ENCODE data around the gene SARM1.

SARM1 gene

DNA sequence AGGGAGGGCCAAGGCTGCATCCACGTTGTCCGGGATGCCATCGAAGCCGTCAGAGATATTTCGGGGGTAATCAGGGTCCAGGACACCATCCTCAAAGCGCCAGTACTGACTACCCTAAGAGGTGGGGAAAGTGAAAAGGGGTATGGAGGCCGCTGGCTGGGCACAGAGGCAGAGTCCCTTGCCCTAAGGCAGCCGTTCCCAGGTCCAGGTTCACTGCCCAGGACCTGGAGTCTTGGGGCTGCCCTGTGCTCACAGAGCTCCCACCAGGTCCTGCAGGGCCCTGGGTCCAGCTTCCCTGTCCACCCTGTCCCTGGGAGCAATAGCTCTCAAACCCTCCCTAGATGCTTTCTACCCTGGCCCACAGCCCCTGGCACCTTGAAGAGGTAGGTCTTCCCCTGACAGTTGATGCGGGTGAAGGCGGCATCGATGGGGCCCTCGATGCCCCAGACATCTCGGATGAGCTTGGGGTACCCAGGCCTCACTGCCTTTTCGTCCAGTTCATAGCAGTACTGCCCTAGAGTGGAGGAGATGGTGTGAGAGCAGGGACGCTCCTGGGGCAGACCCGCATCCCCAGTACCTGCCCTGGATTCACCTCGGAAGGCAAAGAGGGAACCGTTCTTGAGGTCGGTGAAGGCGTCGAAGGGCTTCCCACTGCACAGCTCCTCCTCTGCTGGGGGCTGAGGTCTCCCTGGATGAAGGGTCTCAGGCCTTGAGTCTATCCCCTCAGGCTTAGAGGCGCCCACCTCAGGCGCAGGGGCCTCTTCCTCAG lies 2.4 kb upstream of the SARM1 start:
- no peak for DNase-seq (ENCODE audit: low spot score)

- DNase-seq (ENCODE audit: low spot score) = no peak
These were observed 1.8 kb upstream of the SARM1 start for GRCh38 chr17:28369684-28370034.

- DNase-seq (ENCODE audit: low spot score) = peak; percentile 41
These were observed 1.3 kb upstream of the SARM1 start, which contains the start of gene VTN for GRCh38 chr17:28370035-28370743. Gene VTN, minus strand, starts transcription at chr17:28370307. Its CDS starts 104 bp downstream, at chr17:28370203.

DNA sequence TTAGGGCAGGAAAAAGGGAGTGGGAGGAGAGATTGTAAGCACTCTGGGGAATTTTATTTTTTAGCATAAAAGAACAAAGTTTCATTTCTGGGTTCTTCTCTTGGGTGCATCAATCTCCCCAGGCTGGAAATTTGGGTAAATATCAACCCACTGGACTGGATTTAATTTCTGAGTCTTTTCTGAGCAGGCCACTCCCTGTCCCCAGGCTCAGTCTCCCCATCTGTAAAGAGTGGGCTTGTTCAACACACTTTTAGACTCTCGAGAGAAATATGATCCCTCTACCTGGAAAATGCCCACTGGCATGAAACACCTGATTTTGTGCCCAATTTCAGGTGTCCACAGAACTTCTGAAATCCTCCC lies 770 bp upstream of the SARM1 start:
- no peak for DNase-seq (ENCODE audit: low spot score)

DNA sequence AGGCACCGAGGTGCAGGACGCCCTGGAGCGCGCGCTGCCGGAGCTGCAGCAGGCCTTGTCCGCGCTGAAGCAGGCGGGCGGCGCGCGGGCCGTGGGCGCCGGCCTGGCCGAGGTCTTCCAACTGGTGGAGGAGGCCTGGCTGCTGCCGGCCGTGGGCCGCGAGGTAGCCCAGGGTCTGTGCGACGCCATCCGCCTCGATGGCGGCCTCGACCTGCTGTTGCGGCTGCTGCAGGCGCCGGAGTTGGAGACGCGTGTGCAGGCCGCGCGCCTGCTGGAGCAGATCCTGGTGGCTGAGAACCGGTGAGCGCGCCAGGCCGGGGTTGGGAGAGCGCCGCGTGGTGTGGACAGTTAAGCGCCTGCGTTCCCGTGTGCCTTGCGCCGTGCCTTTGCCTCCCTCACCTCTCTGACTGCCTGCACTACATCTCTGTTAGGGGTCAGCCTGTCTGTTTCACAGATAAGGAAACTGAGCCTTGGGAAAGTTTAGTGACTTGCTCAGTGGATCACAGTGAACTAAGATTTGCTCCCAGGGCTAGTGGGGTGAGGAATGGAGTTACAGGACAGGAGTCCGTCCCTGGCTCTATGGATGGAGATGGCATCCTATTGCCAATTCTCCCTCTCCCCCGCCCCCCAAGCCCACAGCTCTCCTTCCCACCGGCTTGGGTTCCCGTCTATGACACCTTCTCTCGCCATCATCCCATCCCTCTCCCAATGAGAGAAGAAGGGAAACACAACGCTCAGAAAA lies 880 bp downstream of the SARM1 start:
- DNase-seq (ENCODE audit: low spot score) = peak; percentile 53

DNA sequence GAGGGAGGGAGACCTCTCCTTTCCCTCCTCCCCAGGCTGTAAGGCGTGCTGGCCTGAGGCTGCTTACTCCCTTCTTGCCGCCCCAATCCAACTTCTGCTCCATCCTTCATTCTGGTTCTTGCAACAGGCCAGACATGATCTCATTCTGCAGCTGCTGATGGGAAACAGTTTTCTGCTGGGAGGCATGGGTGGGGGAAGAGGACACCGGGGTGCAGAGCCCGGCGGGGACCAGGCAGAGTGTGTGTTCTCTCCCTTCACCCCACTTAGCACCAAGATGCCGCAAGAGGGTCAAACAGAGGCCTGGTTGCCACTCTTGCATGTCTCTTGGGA lies 1.4 kb downstream of the SARM1 start:
- no peak for DNase-seq (ENCODE audit: low spot score)

GRCh38 chr17:28379814-28380801 lies 8.6 kb downstream of the SARM1 start:
- DNase-seq (ENCODE audit: low spot score) = no peak

DNA sequence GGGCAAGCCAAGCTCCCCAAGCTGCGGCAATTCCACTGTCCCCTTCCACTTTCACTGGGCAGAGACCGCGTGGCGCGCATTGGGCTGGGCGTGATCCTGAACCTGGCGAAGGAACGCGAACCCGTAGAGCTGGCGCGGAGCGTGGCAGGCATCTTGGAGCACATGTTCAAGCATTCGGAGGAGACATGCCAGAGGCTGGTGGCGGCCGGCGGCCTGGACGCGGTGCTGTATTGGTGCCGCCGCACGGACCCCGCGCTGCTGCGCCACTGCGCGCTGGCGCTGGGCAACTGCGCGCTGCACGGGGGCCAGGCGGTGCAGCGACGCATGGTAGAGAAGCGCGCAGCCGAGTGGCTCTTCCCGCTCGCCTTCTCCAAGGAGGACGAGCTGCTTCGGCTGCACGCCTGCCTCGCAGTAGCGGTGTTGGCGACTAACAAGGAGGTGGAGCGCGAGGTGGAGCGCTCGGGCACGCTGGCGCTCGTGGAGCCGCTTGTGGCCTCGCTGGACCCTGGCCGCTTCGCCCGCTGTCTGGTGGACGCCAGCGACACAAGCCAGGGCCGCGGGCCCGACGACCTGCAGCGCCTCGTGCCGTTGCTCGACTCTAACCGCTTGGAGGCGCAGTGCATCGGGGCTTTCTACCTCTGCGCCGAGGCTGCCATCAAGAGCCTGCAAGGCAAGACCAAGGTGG lies 9.8 kb downstream of the SARM1 start:
- no peak for DNase-seq (ENCODE audit: low spot score)

DNA sequence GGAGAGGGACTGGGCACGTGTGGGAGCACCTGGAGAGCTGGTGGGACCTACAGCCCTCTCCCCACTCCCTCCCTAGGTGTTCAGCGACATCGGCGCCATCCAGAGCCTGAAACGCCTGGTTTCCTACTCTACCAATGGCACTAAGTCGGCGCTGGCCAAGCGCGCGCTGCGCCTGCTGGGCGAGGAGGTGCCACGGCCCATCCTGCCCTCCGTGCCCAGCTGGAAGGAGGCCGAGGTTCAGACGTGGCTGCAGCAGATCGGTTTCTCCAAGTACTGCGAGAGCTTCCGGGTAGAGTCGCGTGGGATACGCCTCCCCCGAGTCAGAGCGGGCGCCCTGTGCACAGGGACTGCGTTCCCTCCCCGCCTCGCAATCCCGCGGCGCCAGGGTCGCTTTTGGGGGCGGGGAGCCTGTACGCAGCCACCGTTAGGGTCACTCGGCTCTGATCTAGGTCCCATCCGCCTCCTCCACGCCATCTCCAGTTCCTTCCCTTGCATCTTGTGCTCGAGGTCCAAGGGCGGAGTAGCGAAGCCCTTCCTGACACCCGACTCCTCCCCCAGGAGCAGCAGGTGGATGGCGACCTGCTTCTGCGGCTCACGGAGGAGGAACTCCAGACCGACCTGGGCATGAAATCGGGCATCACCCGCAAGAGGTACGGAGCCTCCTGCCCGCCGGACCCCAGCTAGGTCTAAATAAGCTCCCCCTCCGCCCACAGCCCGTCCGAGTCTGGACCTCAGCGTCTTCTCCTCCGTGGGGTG lies 13.0 kb downstream of the SARM1 start:
- DNase-seq (ENCODE audit: low spot score) = no peak

DNA sequence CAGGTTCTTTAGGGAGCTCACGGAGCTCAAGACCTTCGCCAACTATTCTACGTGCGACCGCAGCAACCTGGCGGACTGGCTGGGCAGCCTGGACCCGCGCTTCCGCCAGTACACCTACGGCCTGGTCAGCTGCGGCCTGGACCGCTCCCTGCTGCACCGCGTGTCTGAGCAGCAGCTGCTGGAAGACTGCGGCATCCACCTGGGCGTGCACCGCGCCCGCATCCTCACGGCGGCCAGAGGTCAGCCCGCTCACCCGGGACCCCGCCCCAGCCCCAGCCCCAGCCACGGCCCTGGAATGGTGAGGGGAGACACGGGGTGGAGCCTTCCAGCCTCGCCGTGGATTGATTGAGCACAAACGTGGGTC lies 13.5 kb downstream of the SARM1 start:
- DNase-seq (ENCODE audit: low spot score) = no peak

- DNase-seq (ENCODE audit: low spot score) = no peak
These were observed 13.9 kb downstream of the SARM1 start for GRCh38 chr17:28385406-28385805.

DNA sequence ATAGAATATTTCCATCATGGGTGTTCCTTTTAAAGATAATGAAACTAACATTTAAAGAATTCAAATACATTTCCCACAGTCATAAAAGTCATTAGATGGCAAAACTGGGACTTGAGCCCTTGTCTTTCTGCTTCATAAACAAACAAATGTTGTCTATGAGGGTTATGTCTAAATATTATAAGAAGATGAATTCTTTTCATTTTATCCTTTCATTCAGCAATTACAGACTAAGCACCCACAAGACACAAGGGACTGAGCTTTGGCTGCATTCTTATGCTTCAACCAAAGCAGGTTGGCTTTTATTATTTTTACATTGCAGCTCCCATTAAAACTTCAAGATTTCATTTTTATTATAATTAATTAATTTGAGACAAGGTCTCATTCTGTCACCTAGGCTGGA lies 14.9 kb downstream of the SARM1 start:
- no peak for DNase-seq (ENCODE audit: low spot score)

DNA sequence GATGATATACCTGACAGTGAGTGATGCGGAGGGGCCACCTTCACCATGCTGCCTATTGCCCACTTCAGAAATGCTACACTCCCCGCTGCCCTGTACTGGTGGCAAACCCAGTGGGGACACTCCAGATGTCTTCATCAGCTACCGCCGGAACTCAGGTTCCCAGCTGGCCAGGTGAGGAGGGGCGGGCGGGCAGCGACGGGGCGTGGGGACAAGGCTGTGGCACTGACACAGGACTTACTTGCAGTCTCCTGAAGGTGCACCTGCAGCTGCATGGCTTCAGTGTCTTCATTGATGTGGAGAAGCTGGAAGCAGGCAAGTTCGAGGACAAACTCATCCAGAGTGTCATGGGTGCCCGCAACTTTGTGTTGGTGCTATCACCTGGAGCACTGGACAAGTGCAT lies 16.6 kb downstream of the SARM1 start:
- no peak for DNase-seq (ENCODE audit: low spot score)

DNA sequence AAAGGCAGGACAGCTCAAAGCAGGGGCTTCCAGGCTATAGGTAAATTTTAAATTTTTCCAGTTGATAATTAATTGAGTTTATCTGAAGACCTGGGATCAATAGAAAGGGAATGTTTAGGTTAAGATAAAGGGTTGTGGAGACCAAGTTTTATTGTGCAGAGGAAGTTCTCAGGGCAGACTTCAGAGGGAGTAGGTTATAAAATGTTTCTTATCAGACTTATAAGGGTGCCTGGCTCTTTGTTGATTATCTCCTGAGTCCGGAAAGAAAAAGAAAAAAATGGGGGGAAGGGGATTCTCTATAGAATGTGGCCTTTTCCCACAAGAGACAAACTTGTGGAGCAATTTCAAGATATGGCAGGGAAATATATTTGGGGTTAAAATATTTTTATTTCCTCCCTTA lies 18.6 kb downstream of the SARM1 start:
- no peak for DNase-seq (ENCODE audit: low spot score)

DNA sequence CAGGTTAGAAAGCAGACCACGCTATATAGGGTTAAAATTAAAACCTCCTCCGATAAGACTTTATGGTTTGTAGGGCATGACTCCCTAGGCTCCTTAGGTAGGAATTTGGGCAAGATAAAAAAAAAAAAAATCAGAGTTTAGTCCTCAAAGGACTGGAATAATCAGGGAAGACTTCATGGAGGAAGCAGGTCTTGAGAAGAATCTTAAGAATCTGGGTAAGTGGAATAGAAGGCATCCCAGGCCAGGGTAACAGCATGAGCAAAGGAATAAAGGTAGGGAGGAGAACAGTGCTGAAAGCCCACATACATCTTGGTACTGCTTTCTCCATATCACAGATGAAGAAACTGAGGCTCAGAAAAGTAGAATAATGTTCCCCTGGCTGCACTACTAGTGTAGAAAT lies 19.1 kb downstream of the SARM1 start:
- DNase-seq (ENCODE audit: low spot score) = no peak

DNA sequence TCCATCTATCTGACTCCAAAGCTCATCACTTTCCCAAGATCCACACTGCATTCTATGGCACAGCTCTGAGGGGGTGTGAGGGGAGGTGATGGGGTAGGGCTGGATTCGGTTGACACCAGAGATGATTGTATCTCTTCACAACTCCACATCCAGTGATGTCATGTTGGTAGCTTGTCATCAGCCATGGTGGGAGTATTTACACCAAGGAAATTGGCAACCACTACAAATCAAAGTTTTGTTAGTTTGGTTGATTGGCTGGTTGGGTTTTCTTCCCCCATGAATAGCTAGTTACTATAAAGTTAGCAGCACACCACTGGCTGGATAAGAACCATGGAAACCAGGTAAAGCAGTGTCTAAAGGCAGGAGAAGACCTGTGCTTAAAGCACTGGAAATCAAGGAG lies 19.5 kb downstream of the SARM1 start:
- no peak for DNase-seq (ENCODE audit: low spot score)

DNA sequence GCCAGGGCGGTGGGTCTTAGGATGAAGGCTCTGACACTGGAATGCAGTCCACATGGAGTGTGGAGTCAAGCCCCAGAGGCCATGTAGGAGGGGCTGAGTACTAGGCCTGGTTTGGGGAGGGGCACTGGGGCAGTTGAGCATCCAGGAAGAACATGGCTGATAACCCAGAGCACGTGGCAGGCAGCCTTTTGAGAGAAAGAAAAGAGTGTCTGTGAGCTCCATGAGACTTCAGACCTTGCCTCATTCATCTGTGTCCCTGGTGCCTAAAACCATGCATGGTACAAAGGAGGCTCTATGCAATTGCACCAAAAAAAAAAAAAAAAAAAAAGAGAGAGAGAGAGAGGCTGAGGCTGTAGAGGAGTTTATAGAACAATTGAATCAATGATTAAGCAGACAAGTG lies 19.9 kb downstream of the SARM1 start:
- DNase-seq (ENCODE audit: low spot score) = no peak

- no peak for DNase-seq (ENCODE audit: low spot score)
These were observed 21.0 kb downstream of the SARM1 start for GRCh38 chr17:28392491-28392890.

DNA sequence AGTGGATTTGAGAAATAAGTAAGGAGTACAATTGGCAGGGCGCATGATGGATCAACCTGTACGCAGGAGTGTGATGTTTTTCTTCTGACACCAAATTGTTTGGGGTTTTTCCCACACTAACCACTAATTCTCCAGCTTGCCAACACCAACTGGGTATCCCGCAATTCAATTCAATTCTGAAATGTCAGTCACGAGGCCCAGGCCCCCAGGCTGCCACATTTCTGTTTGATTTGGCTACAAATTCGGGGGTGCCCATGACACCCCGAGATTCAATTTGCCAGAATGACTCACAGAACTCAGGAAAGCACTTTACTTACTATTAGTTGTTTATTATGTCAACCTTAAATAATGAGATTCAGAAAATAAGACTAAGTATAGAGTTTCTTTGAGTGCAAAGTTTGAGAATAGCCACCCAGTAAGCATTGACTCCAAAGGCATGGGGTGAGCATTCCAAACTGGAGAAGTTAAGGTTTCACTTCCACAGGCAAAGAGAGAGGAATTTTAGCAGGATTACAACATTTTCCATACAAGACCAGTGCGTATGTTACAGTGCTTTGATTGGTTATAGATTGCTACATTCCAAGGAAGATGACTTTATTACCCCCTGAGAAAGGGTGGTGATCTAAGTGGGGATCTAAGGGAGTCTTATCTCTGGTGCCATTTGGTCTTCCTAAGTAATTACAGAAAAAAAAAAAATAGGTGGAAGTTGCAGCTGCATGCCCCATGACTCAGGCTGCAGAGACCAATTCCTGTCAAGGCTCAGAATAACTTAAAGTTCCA lies 23.0 kb downstream of the SARM1 start:
- DNase-seq (ENCODE audit: low spot score) = peak; percentile 39

DNA sequence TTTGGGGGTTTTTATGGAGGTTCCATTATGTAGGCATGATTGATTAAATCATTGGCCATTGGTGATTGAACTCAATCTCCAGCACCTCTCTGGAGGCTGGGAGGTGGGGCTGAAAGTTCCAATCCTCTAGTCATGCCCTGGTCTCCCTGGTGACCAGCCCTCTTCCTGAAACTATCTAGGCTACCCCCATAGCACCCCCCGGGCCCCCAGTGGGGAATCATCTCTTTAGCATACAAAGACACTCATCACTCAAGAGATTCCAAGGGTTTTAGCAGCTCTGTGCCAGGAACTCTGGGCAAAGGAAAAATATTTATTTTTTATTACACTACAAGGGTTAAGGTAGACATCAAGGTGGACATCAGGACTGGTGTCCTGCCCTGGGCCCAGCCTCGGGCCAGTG lies 23.9 kb downstream of the SARM1 start:
- no peak for DNase-seq (ENCODE audit: low spot score)
